NCI-H1105 (cell line): ENCODE results near the gene FZD1.
"Not testable (repeated sequence)": the region's sequence is repeated elsewhere in the genome, so short reads cannot be mapped to it uniquely, and the experiment has no call there.

Experiments used
- DNase-seq: peaks from one replicate; lab custom pipeline; 2025; lab: John Stamatoyannopoulos, UW

Gene FZD1

GRCh38 chr7:91297939-91298338 is 33.7 kb downstream of the FZD1 start:
- no peak for DNase-seq

GRCh38 chr7:91299952-91300775 is 35.9 kb downstream of the FZD1 start:
- no peak for DNase-seq

- DNase-seq = no peak
Measured at GRCh38 chr7:91302794-91303193, 38.6 kb downstream of the FZD1 start.

GRCh38 chr7:91306266-91306665 is 42.0 kb downstream of the FZD1 start:
- DNase-seq = no peak

GRCh38 chr7:91307467-91307866 is 43.2 kb downstream of the FZD1 start:
- DNase-seq = no peak

GRCh38 chr7:91308191-91308590 is 44.0 kb downstream of the FZD1 start:
- not testable (repeated sequence) for DNase-seq

GRCh38 chr7:91310830-91311460 is 46.7 kb downstream of the FZD1 start:
- no peak for DNase-seq

GRCh38 chr7:91311839-91312238 is 47.6 kb downstream of the FZD1 start:
- no peak for DNase-seq

GRCh38 chr7:91313113-91313512 is 48.9 kb downstream of the FZD1 start:
- DNase-seq = no peak

GRCh38 chr7:91314591-91315323 is 50.5 kb downstream of the FZD1 start:
- no peak for DNase-seq

GRCh38 chr7:91316426-91316825 is 52.2 kb downstream of the FZD1 start:
- DNase-seq = no peak

GRCh38 chr7:91319351-91319750 is 55.1 kb downstream of the FZD1 start:
- DNase-seq = no peak

GRCh38 chr7:91320366-91321078 is 56.3 kb downstream of the FZD1 start:
- no peak for DNase-seq
